ENCODE measurements around the gene ZEB2. TPM values are rescaled to one million over a fixed set of nuclear protein-coding genes. Genes with fewer than 3 reads are reported as not detected.

Gene ZEB2
- total RNA-seq, 5 donors from 2014 or later (not counting 1 experiment from before 2014, with no cell fraction given): 8.9 to 106 (median 23.7) TPM

GRCh38 chr2:144405982-144406788, 113.7 kb downstream of the ZEB2 start:
- H3K27me3 Mint-ChIP-seq: no peaks in the 10 kb centered on the region
- H3K4me1 Mint-ChIP-seq: peaks cover 0 to 5% (median 0%) of the 10 kb centered on the region in 3 donors
- ChIA-PET POLR2A (interaction anchor here (0.6 kb wide), 3 partner anchors 9 to 805 kb away, joined by 3 to 4 read pairs (median 3); no protein-coding TSS in a partner anchor), CTCF (interaction anchor here in 1 of 2 donors (0.6 to 0.9 kb wide), 2 partner anchors 202 to 1096 kb away, joined by 3 read pairs; no protein-coding TSS in a partner anchor)
- H3K4me3 Mint-ChIP-seq: no peak overlapping the region
- 64% methylated on average over 2 of the region's 5 CpGs for WGBS (ENCODE audit: insufficient coverage)
- no peak for ATAC-seq (replicated peaks in 1 of 4)
- Histone ChIP-seq H3K27me3 (replicated peaks in 1 of 2; ENCODE audit: control insufficient read depth in 2 of 2, extremely low read depth in 1 of 2, insufficient read depth in 2 of 2, low read length in 1 of 2) (no peaks in the 10 kb centered on the region), H3K36me3 (ENCODE audit: control insufficient read depth in 2 of 2, extremely low read depth in 1 of 2, insufficient read depth in 1 of 2, low read length in 1 of 2) (no peaks in the 10 kb centered on the region), H3K4me3 (ENCODE audit: control insufficient read depth in 1 of 2, extremely low read depth in 1 of 2, low read length in 1 of 2) (no peak overlapping the region), H3K27ac (ENCODE audit: low read length) (no peak overlapping the region), H3K4me1 (ENCODE audit: control insufficient read depth in 1 of 2, extremely low read depth in 1 of 2, insufficient read depth in 2 of 2, low read length in 2 of 2) (no peaks in the 10 kb centered on the region), H3K9me3 (no peaks in the 10 kb centered on the region)
- H3K36me3 Mint-ChIP-seq: peaks cover 2% of the 10 kb centered on the region
- DNase-seq: no peak
- no peak overlapping the region for H3K27ac Mint-ChIP-seq
- H3K9me3 Mint-ChIP-seq: no peaks in the 10 kb centered on the region

GRCh38 chr2:144405321-144405720, 114.6 kb downstream of the ZEB2 start:
- Histone ChIP-seq H3K36me3 (ENCODE audit: control insufficient read depth in 2 of 2, extremely low read depth in 1 of 2, insufficient read depth in 1 of 2, low read length in 1 of 2) (peaks cover 0 to 1% of the 10 kb centered on the region in 2 donors), H3K27ac (ENCODE audit: low read length) (no peak overlapping the region), H3K9me3 (no peaks in the 10 kb centered on the region), H3K27me3 (replicated peaks in 1 of 2; ENCODE audit: control insufficient read depth in 2 of 2, extremely low read depth in 1 of 2, insufficient read depth in 2 of 2, low read length in 1 of 2) (no peaks in the 10 kb centered on the region), H3K4me1 (ENCODE audit: control insufficient read depth in 1 of 2, extremely low read depth in 1 of 2, insufficient read depth in 2 of 2, low read length in 2 of 2) (no peaks in the 10 kb centered on the region), H3K4me3 (ENCODE audit: control insufficient read depth in 1 of 2, extremely low read depth in 1 of 2, low read length in 1 of 2) (no peak overlapping the region)
- H3K4me1 Mint-ChIP-seq: peaks cover 0 to 5% (median 0%) of the 10 kb centered on the region in 3 donors
- no peaks in the 10 kb centered on the region for H3K9me3 Mint-ChIP-seq
- peaks cover 2% of the 10 kb centered on the region for H3K36me3 Mint-ChIP-seq
- H3K27ac Mint-ChIP-seq: no peak overlapping the region
- H3K27me3 Mint-ChIP-seq: no peaks in the 10 kb centered on the region
- ChIA-PET POLR2A (interaction anchor here (0.6 kb wide), 3 partner anchors 8 to 806 kb away, joined by 3 to 4 read pairs (median 3); no protein-coding TSS in a partner anchor), CTCF (interaction anchor here in 1 of 2 donors (0.6 to 0.9 kb wide), 2 partner anchors 201 to 1095 kb away, joined by 3 read pairs; no protein-coding TSS in a partner anchor)
- DNase-seq (no peak), ATAC-seq (replicated peaks in 1 of 4) (no peak)
- WGBS (ENCODE audit: insufficient coverage): no CpG with 5 or more reads among the region's 2 CpGs
- no peak overlapping the region for H3K4me3 Mint-ChIP-seq

GRCh38 chr2:144404586-144405314, 115.2 kb downstream of the ZEB2 start:
- H3K36me3 Mint-ChIP-seq: peaks cover 2% of the 10 kb centered on the region

GRCh38 chr2:144403933-144404332, 116.0 kb downstream of the ZEB2 start:
- H3K4me3 Mint-ChIP-seq: no peak overlapping the region
- no peaks in the 10 kb centered on the region for H3K9me3 Mint-ChIP-seq
- DNase-seq: no peak
- no peaks in the 10 kb centered on the region for H3K27me3 Mint-ChIP-seq
- ChIA-PET POLR2A (no interaction called here), CTCF (interaction anchor here in 1 of 2 donors (0.6 to 0.7 kb wide), 2 partner anchors 255 to 878 kb away, joined by 3 read pairs; no protein-coding TSS in a partner anchor)
- H3K4me3 ChIP-seq (ENCODE audit: control insufficient read depth in 1 of 2, extremely low read depth in 1 of 2, low read length in 1 of 2): no peak overlapping the region
- no peak overlapping the region for H3K27ac Mint-ChIP-seq
- 96% methylated on average over 8 of the region's 16 CpGs for WGBS (ENCODE audit: insufficient coverage)
- no peaks in the 10 kb centered on the region for H3K9me3 ChIP-seq
- no peaks in the 10 kb centered on the region for H3K4me1 ChIP-seq (ENCODE audit: control insufficient read depth in 1 of 2, extremely low read depth in 1 of 2, insufficient read depth in 2 of 2, low read length in 2 of 2)
- no peak overlapping the region for H3K27ac ChIP-seq (ENCODE audit: low read length)
- ATAC-seq (replicated peaks in 1 of 4): no peak
- H3K36me3 Mint-ChIP-seq: peaks cover 2% of the 10 kb centered on the region
- H3K36me3 ChIP-seq (ENCODE audit: control insufficient read depth in 2 of 2, extremely low read depth in 1 of 2, insufficient read depth in 1 of 2, low read length in 1 of 2): peaks cover 0 to 7% of the 10 kb centered on the region in 2 donors
- peaks cover 0 to 5% (median 0%) of the 10 kb centered on the region in 3 donors for H3K4me1 Mint-ChIP-seq
- H3K27me3 ChIP-seq (replicated peaks in 1 of 2; ENCODE audit: control insufficient read depth in 2 of 2, extremely low read depth in 1 of 2, insufficient read depth in 2 of 2, low read length in 1 of 2): no peaks in the 10 kb centered on the region

More at GRCh38 chr2:144404586-144405314, 115.2 kb downstream of the ZEB2 start:
- Mint-ChIP-seq H3K4me1 (peaks cover 0 to 5% (median 0%) of the 10 kb centered on the region in 3 donors), H3K9me3 (no peaks in the 10 kb centered on the region), H3K27ac (no peak overlapping the region), H3K4me3 (no peak overlapping the region), H3K27me3 (no peaks in the 10 kb centered on the region)
- H3K4me3 ChIP-seq (ENCODE audit: control insufficient read depth in 1 of 2, extremely low read depth in 1 of 2, low read length in 1 of 2): no peak overlapping the region
- DNase-seq (no peak), ATAC-seq (replicated peaks in 1 of 4) (no peak)
- no peaks in the 10 kb centered on the region for H3K27me3 ChIP-seq (replicated peaks in 1 of 2; ENCODE audit: control insufficient read depth in 2 of 2, extremely low read depth in 1 of 2, insufficient read depth in 2 of 2, low read length in 1 of 2)
- H3K4me1 ChIP-seq (ENCODE audit: control insufficient read depth in 1 of 2, extremely low read depth in 1 of 2, insufficient read depth in 2 of 2, low read length in 2 of 2): no peaks in the 10 kb centered on the region
- CTCF ChIA-PET: interaction anchor here in 1 of 2 donors (0.6 to 0.9 kb wide), 3 partner anchors 256 to 1095 kb away, joined by 3 read pairs; no protein-coding TSS in a partner anchor
- no peak overlapping the region for H3K27ac ChIP-seq (ENCODE audit: low read length)
- 90% methylated on average over 4 of the region's 9 CpGs for WGBS (ENCODE audit: insufficient coverage)
- POLR2A ChIA-PET: no interaction called here
- H3K36me3 ChIP-seq (ENCODE audit: control insufficient read depth in 2 of 2, extremely low read depth in 1 of 2, insufficient read depth in 1 of 2, low read length in 1 of 2): peaks cover 0 to 3% of the 10 kb centered on the region in 2 donors
- no peaks in the 10 kb centered on the region for H3K9me3 ChIP-seq

GRCh38 chr2:144402251-144402650, 117.7 kb downstream of the ZEB2 start:
- Mint-ChIP-seq H3K27ac (no peak overlapping the region), H3K4me3 (no peak overlapping the region), H3K9me3 (no peaks in the 10 kb centered on the region), H3K36me3 (peaks cover 2% of the 10 kb centered on the region), H3K4me1 (peaks cover 0 to 5% (median 0%) of the 10 kb centered on the region in 3 donors), H3K27me3 (no peaks in the 10 kb centered on the region)
- Histone ChIP-seq H3K36me3 (ENCODE audit: control insufficient read depth in 2 of 2, extremely low read depth in 1 of 2, insufficient read depth in 1 of 2, low read length in 1 of 2) (peaks cover 0 to 15% of the 10 kb centered on the region in 2 donors), H3K27me3 (replicated peaks in 1 of 2; ENCODE audit: control insufficient read depth in 2 of 2, extremely low read depth in 1 of 2, insufficient read depth in 2 of 2, low read length in 1 of 2) (no peaks in the 10 kb centered on the region), H3K4me1 (ENCODE audit: control insufficient read depth in 1 of 2, extremely low read depth in 1 of 2, insufficient read depth in 2 of 2, low read length in 2 of 2) (no peaks in the 10 kb centered on the region), H3K27ac (ENCODE audit: low read length) (no peak overlapping the region), H3K4me3 (ENCODE audit: control insufficient read depth in 1 of 2, extremely low read depth in 1 of 2, low read length in 1 of 2) (no peak overlapping the region), H3K9me3 (no peaks in the 10 kb centered on the region)
- ATAC-seq (replicated peaks in 1 of 4): no peak
- no peak for DNase-seq
- WGBS (ENCODE audit: insufficient coverage): 80% methylated on average over 2 of the region's 6 CpGs
- CTCF ChIA-PET: no interaction called here
- POLR2A ChIA-PET: no interaction called here

- no peak overlapping the region for H3K27ac Mint-ChIP-seq
- ATAC-seq (replicated peaks in 1 of 4): no peak
- DNase-seq: no peak
- no peaks in the 10 kb centered on the region for H3K4me1 Mint-ChIP-seq
- H3K4me1 ChIP-seq (ENCODE audit: control insufficient read depth in 1 of 2, extremely low read depth in 1 of 2, insufficient read depth in 2 of 2, low read length in 2 of 2): no peaks in the 10 kb centered on the region
- H3K36me3 ChIP-seq (ENCODE audit: control insufficient read depth in 2 of 2, extremely low read depth in 1 of 2, insufficient read depth in 1 of 2, low read length in 1 of 2): peaks cover 0 to 15% of the 10 kb centered on the region in 2 donors
- no peak overlapping the region for H3K27ac ChIP-seq (ENCODE audit: low read length)
- no peak overlapping the region for H3K4me3 Mint-ChIP-seq
- no peaks in the 10 kb centered on the region for H3K27me3 ChIP-seq (replicated peaks in 1 of 2; ENCODE audit: control insufficient read depth in 2 of 2, extremely low read depth in 1 of 2, insufficient read depth in 2 of 2, low read length in 1 of 2)
- H3K4me3 ChIP-seq (ENCODE audit: control insufficient read depth in 1 of 2, extremely low read depth in 1 of 2, low read length in 1 of 2): no peak overlapping the region
- POLR2A ChIA-PET: no interaction called here
- 90% methylated on average over 1 of the region's 3 CpGs for WGBS (ENCODE audit: insufficient coverage)
- H3K9me3 Mint-ChIP-seq: no peaks in the 10 kb centered on the region
- H3K36me3 Mint-ChIP-seq: peaks cover 4% of the 10 kb centered on the region
- CTCF ChIA-PET: no interaction called here
- no peaks in the 10 kb centered on the region for H3K9me3 ChIP-seq
- no peaks in the 10 kb centered on the region for H3K27me3 Mint-ChIP-seq
Observed at GRCh38 chr2:144401036-144401435, 118.9 kb downstream of the ZEB2 start.

Data from T-cell (primary cell).